GM23338 (cell line): Measurements from ENCODE around the gene CCDC146. TPM values are rescaled to one million over a fixed set of nuclear protein-coding genes. Genes with fewer than 3 reads are reported as not detected.

Experiments used
- ATAC-seq: fragments of 200-7000 bp; cut with Tn5 transposase; 3 replicates; pipeline ENCODE4 v1.9.1; 2020
- DNase-seq: peaks from one replicate; pipeline ENCODE4 v3.0.0-alpha.2; 2015; ENCODE audit warnings: low spot score
- H2AFZ ChIP-seq: fragments of 200-600 bp; sonication (generic); 2 replicates; pipeline ENCODE4 v1.8.0; 2016; ENCODE audit warnings: antibody characterized with exemption, mild to moderate bottlenecking, moderate library complexity
- H3F3A ChIP-seq: fragments of 200-600 bp; sonication (generic); replicated peaks from 2 replicates; pipeline ENCODE4 v1.8.0; 2017; ENCODE audit warnings: antibody characterized with exemption, mixed run types, low read depth
- H3K27ac ChIP-seq: fragments of 200-600 bp; sonication (generic); 2 replicates; pipeline ENCODE4 v1.6.1; 2016; ENCODE audit warnings: low read depth
- H3K27me3 ChIP-seq: fragments of 200-600 bp; sonication (generic); 2 replicates; pipeline ENCODE4 v1.8.0; 2016; ENCODE audit warnings: mild to moderate bottlenecking, mixed run types, moderate library complexity; ENCODE audit not compliant: insufficient read depth
- H3K36me3 ChIP-seq: fragments of 200-600 bp; sonication (generic); 2 replicates; pipeline ENCODE4 v1.8.0; 2016; ENCODE audit warnings: mild to moderate bottlenecking; ENCODE audit not compliant: insufficient read depth
- H3K4me1 ChIP-seq: fragments of 200-600 bp; sonication (generic); 2 replicates; pipeline ENCODE4 v1.8.0; 2016; ENCODE audit warnings: mild to moderate bottlenecking, moderate library complexity; ENCODE audit not compliant: insufficient read depth
- H3K4me2 ChIP-seq: fragments of 200-600 bp; sonication (generic); 2 replicates; pipeline ENCODE4 v1.7.1; 2017; ENCODE audit warnings: mixed run types
- H3K4me3 ChIP-seq: fragments of 200-600 bp; sonication (generic); 2 replicates; pipeline ENCODE4 v1.6.1; 2016; ENCODE audit warnings: mixed run types
- H3K79me2 ChIP-seq: fragments of 200-600 bp; sonication (generic); replicated peaks from 2 replicates; pipeline ENCODE4 v1.8.0; 2017; ENCODE audit warnings: mild to moderate bottlenecking; ENCODE audit not compliant: insufficient read depth
- H3K9me2 ChIP-seq: fragments of 200-600 bp; sonication (generic); 2 replicates; pipeline ENCODE4 v1.8.0; 2017; ENCODE audit not compliant: insufficient read depth
- H4K20me1 ChIP-seq: fragments of 200-600 bp; sonication (generic); replicated peaks from 2 replicates; pipeline ENCODE4 v1.8.0; 2017; ENCODE audit warnings: mild to moderate bottlenecking; ENCODE audit not compliant: insufficient read depth
- H3K27ac Mint-ChIP-seq: 2 replicates; pipeline ENCODE4 v1.8.0; 2020; ENCODE audit warnings: inconsistent platforms, mild to moderate bottlenecking, moderate library complexity, mixed read lengths
- H3K27me3 Mint-ChIP-seq: 3 replicates; pipeline ENCODE4 v1.8.0; 2022; ENCODE audit warnings: low read depth, mild to moderate bottlenecking, moderate library complexity, mixed read lengths, inconsistent platforms; ENCODE audit not compliant: insufficient read depth, poor library complexity
- H3K36me3 Mint-ChIP-seq: 3 replicates; pipeline ENCODE4 v1.8.0; 2021; ENCODE audit warnings: low read depth, mild to moderate bottlenecking, inconsistent platforms, moderate library complexity, mixed read lengths
- H3K4me1 Mint-ChIP-seq: 3 replicates; pipeline ENCODE4 v1.8.0; 2020; ENCODE audit warnings: mild to moderate bottlenecking, inconsistent platforms, mixed read lengths
- H3K4me3 Mint-ChIP-seq: 3 replicates; pipeline ENCODE4 v1.8.0; 2021; ENCODE audit warnings: moderate library complexity, mild to moderate bottlenecking, inconsistent platforms, mixed read lengths
- H3K9me3 Mint-ChIP-seq: 3 replicates; pipeline ENCODE4 v1.8.0; 2020; ENCODE audit warnings: moderate library complexity, mild to moderate bottlenecking, inconsistent platforms, mixed read lengths
- EZH2phosphoT487 ChIP-seq: fragments of 200-600 bp; sonication (generic); IDR thresholded peaks from one replicate; pipeline ENCODE4 v1.8.1; 2018; ENCODE audit warnings: antibody characterized with exemption; ENCODE audit not compliant: unreplicated experiment
- STAT1 ChIP-seq: IDR thresholded peaks from one replicate; pipeline ENCODE4 v1.6.1; 2016; ENCODE audit warnings: antibody characterized with exemption; ENCODE audit not compliant: unreplicated experiment
- ZNF114 ChIP-seq: fragments of 250-450 bp; sonication (Bioruptor Pico); IDR thresholded peaks from 2 replicates; pipeline ENCODE4 v1.5.0; 2020; ENCODE audit warnings: mild to moderate bottlenecking, moderate library complexity
- polyA plus RNA-seq: library from polyadenylated mRNA; unstranded; fragments of >200 nt; fragmentation: Nextera tagmentation; extraction: Ambion mirVana; gene quantifications from 2 replicates; pipeline ENCODE4 v1.2.1, GENCODE V29; 2016
- total RNA-seq: library from RNA; depleted of rRNA; stranded (reverse); fragments of >200 nt; shearing (Covaris generic); gene quantifications from 2 replicates; pipeline ENCODE4 v1.2.3, GENCODE V29; 2014
- TF ChIP-seq, protein P1 (sequence below): IDR thresholded peaks from 2 replicates; pipeline ENCODE4 v1.6.1; 2016; ENCODE audit warnings: antibody characterized with exemption
- TF ChIP-seq, protein P2 (sequence below): fragments of 250-450 bp; sonication (Bioruptor Pico); IDR thresholded peaks from 2 replicates; pipeline ENCODE4 v1.5.0; 2020; ENCODE audit warnings: mild to moderate bottlenecking, moderate library complexity
- TF ChIP-seq, protein P3 (sequence below), 2 experiments: fragments of 200-600 bp in 1 of 2; sonication (generic) in 1 of 2; conservative IDR thresholded peaks; 2 replicates each; pipeline versions ENCODE4 v1.5.1 to v1.6.1; 2016 to 2017; ENCODE audit warnings: antibody characterized with exemption in 2 of 2, low read depth in 2 of 2, mild to moderate bottlenecking in 2 of 2, moderate library complexity in 1 of 2

CCDC146 gene
- total and polyA plus RNA-seq, 2 experiments from 2014 or later = 0.35 to 0.74 TPM

DNA sequence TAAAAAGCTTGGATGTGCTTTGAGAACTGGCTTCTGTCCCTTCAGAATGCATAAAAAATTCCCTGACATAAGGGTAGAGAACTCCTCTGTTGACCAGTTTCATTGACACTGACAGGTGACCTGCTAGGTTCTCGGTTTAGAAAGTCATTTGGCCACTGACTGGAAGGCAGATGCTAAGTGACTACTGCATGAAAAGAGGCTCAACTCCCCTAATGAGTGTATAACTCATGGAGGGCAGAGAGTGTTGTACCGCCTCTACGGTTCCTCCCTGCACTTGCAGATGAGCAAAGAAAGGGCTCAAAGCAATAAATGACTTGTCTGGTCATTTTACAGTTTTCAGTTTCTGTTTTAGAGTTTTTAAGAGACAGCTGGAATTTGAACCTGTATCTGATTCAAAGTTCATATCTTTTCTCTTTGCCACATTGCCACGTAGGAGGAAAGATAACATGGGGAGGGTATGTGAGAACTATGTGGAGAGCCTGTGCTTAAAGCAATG, 80.1 kb downstream of the CCDC146 start:
- no peak overlapping the region for H3K4me2 ChIP-seq
- no peak overlapping the region for H2AFZ ChIP-seq
- no peaks in the 10 kb centered on the region for H3K36me3 Mint-ChIP-seq
- no peak overlapping the region for H3K4me3 Mint-ChIP-seq
- TF ChIP-seq ZNF114 (no peak), STAT1 (no peak), EZH2phosphoT487 (no peak)
- TF ChIP-seq, protein P1, sequence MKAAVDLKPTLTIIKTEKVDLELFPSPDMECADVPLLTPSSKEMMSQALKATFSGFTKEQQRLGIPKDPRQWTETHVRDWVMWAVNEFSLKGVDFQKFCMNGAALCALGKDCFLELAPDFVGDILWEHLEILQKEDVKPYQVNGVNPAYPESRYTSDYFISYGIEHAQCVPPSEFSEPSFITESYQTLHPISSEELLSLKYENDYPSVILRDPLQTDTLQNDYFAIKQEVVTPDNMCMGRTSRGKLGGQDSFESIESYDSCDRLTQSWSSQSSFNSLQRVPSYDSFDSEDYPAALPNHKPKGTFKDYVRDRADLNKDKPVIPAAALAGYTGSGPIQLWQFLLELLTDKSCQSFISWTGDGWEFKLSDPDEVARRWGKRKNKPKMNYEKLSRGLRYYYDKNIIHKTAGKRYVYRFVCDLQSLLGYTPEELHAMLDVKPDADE = no peak
- TF ChIP-seq, protein P2, sequence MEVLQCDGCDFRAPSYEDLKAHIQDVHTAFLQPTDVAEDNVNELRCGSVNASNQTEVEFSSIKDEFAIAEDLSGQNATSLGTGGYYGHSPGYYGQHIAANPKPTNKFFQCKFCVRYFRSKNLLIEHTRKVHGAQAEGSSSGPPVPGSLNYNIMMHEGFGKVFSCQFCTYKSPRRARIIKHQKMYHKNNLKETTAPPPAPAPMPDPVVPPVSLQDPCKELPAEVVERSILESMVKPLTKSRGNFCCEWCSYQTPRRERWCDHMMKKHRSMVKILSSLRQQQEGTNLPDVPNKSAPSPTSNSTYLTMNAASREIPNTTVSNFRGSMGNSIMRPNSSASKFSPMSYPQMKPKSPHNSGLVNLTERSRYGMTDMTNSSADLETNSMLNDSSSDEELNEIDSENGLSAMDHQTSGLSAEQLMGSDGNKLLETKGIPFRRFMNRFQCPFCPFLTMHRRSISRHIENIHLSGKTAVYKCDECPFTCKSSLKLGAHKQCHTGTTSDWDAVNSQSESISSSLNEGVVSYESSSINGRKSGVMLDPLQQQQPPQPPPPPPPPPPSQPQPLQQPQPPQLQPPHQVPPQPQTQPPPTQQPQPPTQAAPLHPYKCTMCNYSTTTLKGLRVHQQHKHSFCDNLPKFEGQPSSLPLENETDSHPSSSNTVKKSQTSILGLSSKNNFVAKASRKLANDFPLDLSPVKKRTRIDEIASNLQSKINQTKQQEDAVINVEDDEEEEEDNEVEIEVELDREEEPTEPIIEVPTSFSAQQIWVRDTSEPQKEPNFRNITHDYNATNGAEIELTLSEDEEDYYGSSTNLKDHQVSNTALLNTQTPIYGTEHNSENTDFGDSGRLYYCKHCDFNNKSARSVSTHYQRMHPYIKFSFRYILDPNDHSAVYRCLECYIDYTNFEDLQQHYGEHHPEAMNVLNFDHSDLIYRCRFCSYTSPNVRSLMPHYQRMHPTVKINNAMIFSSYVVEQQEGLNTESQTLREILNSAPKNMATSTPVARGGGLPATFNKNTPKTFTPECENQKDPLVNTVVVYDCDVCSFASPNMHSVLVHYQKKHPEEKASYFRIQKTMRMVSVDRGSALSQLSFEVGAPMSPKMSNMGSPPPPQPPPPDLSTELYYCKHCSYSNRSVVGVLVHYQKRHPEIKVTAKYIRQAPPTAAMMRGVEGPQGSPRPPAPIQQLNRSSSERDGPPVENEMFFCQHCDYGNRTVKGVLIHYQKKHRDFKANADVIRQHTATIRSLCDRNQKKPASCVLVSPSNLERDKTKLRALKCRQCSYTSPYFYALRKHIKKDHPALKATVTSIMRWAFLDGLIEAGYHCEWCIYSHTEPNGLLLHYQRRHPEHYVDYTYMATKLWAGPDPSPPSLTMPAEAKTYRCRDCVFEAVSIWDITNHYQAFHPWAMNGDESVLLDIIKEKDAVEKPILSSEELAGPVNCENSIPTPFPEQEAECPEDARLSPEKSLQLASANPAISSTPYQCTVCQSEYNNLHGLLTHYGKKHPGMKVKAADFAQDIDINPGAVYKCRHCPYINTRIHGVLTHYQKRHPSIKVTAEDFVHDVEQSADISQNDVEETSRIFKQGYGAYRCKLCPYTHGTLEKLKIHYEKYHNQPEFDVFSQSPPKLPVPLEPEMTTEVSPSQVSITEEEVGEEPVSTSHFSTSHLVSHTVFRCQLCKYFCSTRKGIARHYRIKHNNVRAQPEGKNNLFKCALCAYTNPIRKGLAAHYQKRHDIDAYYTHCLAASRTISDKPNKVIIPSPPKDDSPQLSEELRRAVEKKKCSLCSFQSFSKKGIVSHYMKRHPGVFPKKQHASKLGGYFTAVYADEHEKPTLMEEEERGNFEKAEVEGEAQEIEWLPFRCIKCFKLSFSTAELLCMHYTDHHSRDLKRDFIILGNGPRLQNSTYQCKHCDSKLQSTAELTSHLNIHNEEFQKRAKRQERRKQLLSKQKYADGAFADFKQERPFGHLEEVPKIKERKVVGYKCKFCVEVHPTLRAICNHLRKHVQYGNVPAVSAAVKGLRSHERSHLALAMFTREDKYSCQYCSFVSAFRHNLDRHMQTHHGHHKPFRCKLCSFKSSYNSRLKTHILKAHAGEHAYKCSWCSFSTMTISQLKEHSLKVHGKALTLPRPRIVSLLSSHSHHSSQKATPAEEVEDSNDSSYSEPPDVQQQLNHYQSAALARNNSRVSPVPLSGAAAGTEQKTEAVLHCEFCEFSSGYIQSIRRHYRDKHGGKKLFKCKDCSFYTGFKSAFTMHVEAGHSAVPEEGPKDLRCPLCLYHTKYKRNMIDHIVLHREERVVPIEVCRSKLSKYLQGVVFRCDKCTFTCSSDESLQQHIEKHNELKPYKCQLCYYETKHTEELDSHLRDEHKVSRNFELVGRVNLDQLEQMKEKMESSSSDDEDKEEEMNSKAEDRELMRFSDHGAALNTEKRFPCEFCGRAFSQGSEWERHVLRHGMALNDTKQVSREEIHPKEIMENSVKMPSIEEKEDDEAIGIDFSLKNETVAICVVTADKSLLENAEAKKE (CRISPR knock-in tag) = no peak
- TF ChIP-seq, protein P3, sequence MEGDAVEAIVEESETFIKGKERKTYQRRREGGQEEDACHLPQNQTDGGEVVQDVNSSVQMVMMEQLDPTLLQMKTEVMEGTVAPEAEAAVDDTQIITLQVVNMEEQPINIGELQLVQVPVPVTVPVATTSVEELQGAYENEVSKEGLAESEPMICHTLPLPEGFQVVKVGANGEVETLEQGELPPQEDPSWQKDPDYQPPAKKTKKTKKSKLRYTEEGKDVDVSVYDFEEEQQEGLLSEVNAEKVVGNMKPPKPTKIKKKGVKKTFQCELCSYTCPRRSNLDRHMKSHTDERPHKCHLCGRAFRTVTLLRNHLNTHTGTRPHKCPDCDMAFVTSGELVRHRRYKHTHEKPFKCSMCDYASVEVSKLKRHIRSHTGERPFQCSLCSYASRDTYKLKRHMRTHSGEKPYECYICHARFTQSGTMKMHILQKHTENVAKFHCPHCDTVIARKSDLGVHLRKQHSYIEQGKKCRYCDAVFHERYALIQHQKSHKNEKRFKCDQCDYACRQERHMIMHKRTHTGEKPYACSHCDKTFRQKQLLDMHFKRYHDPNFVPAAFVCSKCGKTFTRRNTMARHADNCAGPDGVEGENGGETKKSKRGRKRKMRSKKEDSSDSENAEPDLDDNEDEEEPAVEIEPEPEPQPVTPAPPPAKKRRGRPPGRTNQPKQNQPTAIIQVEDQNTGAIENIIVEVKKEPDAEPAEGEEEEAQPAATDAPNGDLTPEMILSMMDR (conservative IDR thresholded peaks at IDR 0.05; ENCODE audit: low read depth in 2 of 2) = no peak
- H3K27ac Mint-ChIP-seq = no peak overlapping the region
- no peaks in the 10 kb centered on the region for H3K27me3 ChIP-seq
- no peaks in the 10 kb centered on the region for H3K36me3 ChIP-seq
- ATAC-seq (no peak), DNase-seq (no peak)
- H3K9me3 Mint-ChIP-seq = no peaks in the 10 kb centered on the region
- no peak overlapping the region for H3K27ac ChIP-seq
- H4K20me1 ChIP-seq = no peaks in the 10 kb centered on the region
- H3K4me1 ChIP-seq = peaks cover 11% of the 10 kb centered on the region
- peaks cover 7% of the 10 kb centered on the region for H3K4me1 Mint-ChIP-seq
- no peaks in the 10 kb centered on the region for H3K79me2 ChIP-seq
- no peaks in the 10 kb centered on the region for H3K9me2 ChIP-seq
- no peak overlapping the region for H3K4me3 ChIP-seq
- no peaks in the 10 kb centered on the region for H3F3A ChIP-seq
- peaks cover 2% of the 10 kb centered on the region for H3K27me3 Mint-ChIP-seq
